ENCODE data around the gene CIB2. TPM values are rescaled to one million over a fixed set of nuclear protein-coding genes. Genes with fewer than 3 reads are reported as not detected.

Gene CIB2
- total RNA-seq, 1 donor, result 6.7 TPM

Small RNAs within 50 kb of the gene (small RNA-seq; reads per million reads assigned to genes)
- gene RF00092, result not detected

Other genes starting within 250 kb of the CIB2 start
- 33.7 TPM for gene TBC1D2B, start 53.7 kb downstream of the CIB2 start, total RNA-seq
- gene SH2D7, start 38.9 kb downstream of the CIB2 start, total RNA-seq, result not detected
- gene IDH3A, start 17.9 kb upstream of the CIB2 start, total RNA-seq, result 11.8 TPM
- under 0.01 TPM for gene ACSBG1, start 103.1 kb upstream of the CIB2 start, total RNA-seq
- gene DNAJA4, start 133.1 kb upstream of the CIB2 start, total RNA-seq, result 6.7 TPM
- 57.4 TPM for gene SKIC8, start 168.2 kb upstream of the CIB2 start, total RNA-seq
- 1.3 TPM for gene CRABP1, start 208.9 kb upstream of the CIB2 start, total RNA-seq

Data from hematopoietic multipotent progenitor cell (in vitro differentiated cells).